Chondrocyte (in vitro differentiated cells): ENCODE data around the gene STUB1. TPM values are rescaled to one million over a fixed set of nuclear protein-coding genes. Genes with fewer than 3 reads are reported as not detected.

ENCODE experiments used
- DNase-seq: peaks from one replicate; pipeline ENCODE4 v3.0.0; 2021; ENCODE audit warnings: mixed read lengths, low spot score
- H3K27ac Mint-ChIP-seq: one replicate; pipeline ENCODE4 v1.8.0; 2021; ENCODE audit warnings: mild to moderate bottlenecking, moderate library complexity, mixed read lengths; ENCODE audit not compliant: unreplicated experiment
- H3K27me3 Mint-ChIP-seq: 2 replicates; pipeline ENCODE4 v1.8.0; 2021; ENCODE audit warnings: low read depth, mixed read lengths
- H3K36me3 Mint-ChIP-seq: 2 replicates; pipeline ENCODE4 v1.8.0; 2021; ENCODE audit warnings: low read depth, mixed read lengths
- H3K4me1 Mint-ChIP-seq: 2 replicates; pipeline ENCODE4 v1.8.0; 2021; ENCODE audit warnings: low read depth, mild to moderate bottlenecking, mixed read lengths
- H3K4me3 Mint-ChIP-seq: one replicate; pipeline ENCODE4 v1.8.0; 2021; ENCODE audit warnings: mild to moderate bottlenecking, moderate library complexity, mixed read lengths; ENCODE audit not compliant: unreplicated experiment
- H3K9me3 Mint-ChIP-seq: 2 replicates; pipeline ENCODE4 v1.8.0; 2021; ENCODE audit warnings: low read depth, mixed read lengths
- CTCF ChIP-seq: fragments of 200-600 bp; sonication (generic); IDR thresholded peaks from 2 replicates; pipeline ENCODE4 v1.5.0; 2021; ENCODE audit warnings: antibody characterized with exemption, mild to moderate bottlenecking, moderate library complexity
- total RNA-seq: library from RNA; stranded (reverse); gene quantifications from 3 replicates; pipeline ENCODE4 v1.2.1, GENCODE V29; 2021

STUB1 gene
- total RNA-seq, 1 donor from 2014 or later, result 89.7 TPM

GRCh38 chr16:694187-694862, 14.1 kb downstream of the STUB1 start:
- no peak for TF ChIP-seq CTCF
- peaks cover 11% of the 10 kb centered on the region for H3K4me1 Mint-ChIP-seq
- no peak overlapping the region for H3K27ac Mint-ChIP-seq
- H3K36me3 Mint-ChIP-seq, result peaks cover 1% of the 10 kb centered on the region
- no peaks in the 10 kb centered on the region for H3K9me3 Mint-ChIP-seq
- H3K4me3 Mint-ChIP-seq, result no peak overlapping the region
- H3K27me3 Mint-ChIP-seq, result peaks cover 23% of the 10 kb centered on the region
- DNase-seq, result no peak

GRCh38 chr16:694863-695354, 14.7 kb downstream of the STUB1 start:
- peaks cover 23% of the 10 kb centered on the region for H3K27me3 Mint-ChIP-seq
- no peak overlapping the region for H3K4me3 Mint-ChIP-seq
- H3K27ac Mint-ChIP-seq, result no peak overlapping the region
- no peak for DNase-seq
- H3K36me3 Mint-ChIP-seq, result peaks cover 1% of the 10 kb centered on the region
- TF ChIP-seq CTCF, result no peak
- no peaks in the 10 kb centered on the region for H3K9me3 Mint-ChIP-seq
- H3K4me1 Mint-ChIP-seq, result peaks cover 5% of the 10 kb centered on the region

GRCh38 chr16:695355-696089, 15.3 kb downstream of the STUB1 start:
- no peak for TF ChIP-seq CTCF
- no peak overlapping the region for H3K4me3 Mint-ChIP-seq
- H3K27me3 Mint-ChIP-seq, result peaks cover 23% of the 10 kb centered on the region
- no peak for DNase-seq
- H3K9me3 Mint-ChIP-seq, result no peaks in the 10 kb centered on the region
- peaks cover 1% of the 10 kb centered on the region for H3K36me3 Mint-ChIP-seq
- H3K27ac Mint-ChIP-seq, result no peak overlapping the region
- peaks cover 4% of the 10 kb centered on the region for H3K4me1 Mint-ChIP-seq

- no peak overlapping the region for H3K27ac Mint-ChIP-seq
- H3K4me1 Mint-ChIP-seq, result no peaks in the 10 kb centered on the region
- H3K27me3 Mint-ChIP-seq, result peaks cover 29% of the 10 kb centered on the region
- H3K9me3 Mint-ChIP-seq, result no peaks in the 10 kb centered on the region
- H3K36me3 Mint-ChIP-seq, result peaks cover 1% of the 10 kb centered on the region
- no peak for DNase-seq
- H3K4me3 Mint-ChIP-seq, result no peak overlapping the region
- no peak for TF ChIP-seq CTCF
Observed at GRCh38 chr16:698911-699671, 18.9 kb downstream of the STUB1 start.
